ENCODE data around the gene HSPB9.

DNA sequence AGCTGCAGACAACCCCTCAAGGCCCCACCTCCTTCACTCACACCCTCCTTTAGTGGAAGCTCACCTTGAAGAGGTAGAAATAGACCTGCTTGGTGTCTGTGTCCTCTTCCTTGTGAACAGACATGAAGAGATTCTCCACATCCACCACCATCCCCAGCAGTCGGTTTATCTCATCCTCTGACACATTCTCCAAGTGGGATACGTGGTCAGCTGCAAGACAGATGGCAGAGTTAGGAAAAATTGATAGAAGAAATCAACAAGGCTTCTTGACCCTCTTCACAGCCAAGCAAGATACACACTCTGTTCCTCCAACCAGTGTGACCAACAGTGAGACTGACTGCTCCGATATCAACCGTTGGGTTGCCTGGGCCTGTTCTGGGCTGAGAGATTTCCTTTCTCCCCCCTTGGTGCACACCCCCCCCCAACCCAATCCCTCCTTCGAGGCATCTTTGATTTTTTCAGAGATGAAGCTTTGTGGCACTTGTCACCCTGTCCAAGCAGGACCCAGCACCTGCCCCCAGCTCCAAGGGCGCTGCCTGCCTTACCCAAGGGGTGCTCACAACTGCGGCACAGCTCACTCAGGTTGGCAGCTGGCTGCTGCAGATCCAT, 2.3 kb upstream of the HSPB9 start:
- TF ChIP-seq EZH2 (IDR thresholded peaks at IDR 0.05; ENCODE audit: borderline replicate concordance, low read depth, low read length, poor library complexity, severe bottlenecking) (no peak), CTCF (conservative IDR thresholded peaks at IDR 0.05; ENCODE audit: low read depth, low read length) (no peak)
